Sigmoid colon (tissue), 7 donors: Measurements from ENCODE around the gene PHKG2. TPM values are rescaled to one million over a fixed set of nuclear protein-coding genes. Genes with fewer than 3 reads are reported as not detected.
A peak's percentile ranks its signal among the peaks of the same experiment; 100 is the strongest.

Experiments used
- DNase-seq: peaks from one replicate; pipeline ENCODE4 v3.0.0-alpha.2; 2019
- H3K27ac ChIP-seq, 4 donors: fragments of 200-600 bp; sonication (generic); one replicate each; pipeline ENCODE4 v1.5.1; 2016 to 2019; ENCODE audit warnings: mild to moderate bottlenecking in 1 of 4
- H3K27me3 ChIP-seq, 3 donors: fragments of 200-600 bp; sonication (generic); one replicate each; pipeline ENCODE4 v1.5.1; 2019; ENCODE audit warnings: mild to moderate bottlenecking in 1 of 3
- H3K36me3 ChIP-seq, 4 donors: fragments of 200-600 bp; sonication (generic); one replicate each; pipeline ENCODE4 v1.5.1; 2016 to 2019
- H3K4me1 ChIP-seq, 4 donors: fragments of 200-600 bp; sonication (generic); one replicate each; pipeline ENCODE4 v1.5.1; 2017 to 2019
- H3K4me3 ChIP-seq, 4 donors: fragments of 200-600 bp; sonication (generic); one replicate each; pipeline ENCODE4 v1.5.1; 2017 to 2019; ENCODE audit warnings: mild to moderate bottlenecking in 2 of 4, moderate library complexity in 1 of 4
- H3K9me3 ChIP-seq, 4 donors: fragments of 200-600 bp in 3 of 4; sonication (generic) in 3 of 4; one replicate each; pipeline versions ENCODE4 v1.5.1 to v1.6.1; 2013 to 2019
- EP300 ChIP-seq, 4 donors: sonication (generic); formaldehyde crosslinking; IDR thresholded peaks; one replicate each; pipeline ENCODE4 v1.6.1; 2017; ENCODE audit warnings: antibody characterized with exemption in 4 of 4
- POLR2A ChIP-seq, 2 donors: fragments of 450-650 bp; IDR thresholded peaks; one replicate each; pipeline ENCODE4 v1.6.1; 2016; ENCODE audit warnings: antibody characterized with exemption in 2 of 2, mild to moderate bottlenecking in 2 of 2, moderate library complexity in 2 of 2
- POLR2AphosphoS5 ChIP-seq, 4 donors: sonication (generic); formaldehyde crosslinking; IDR thresholded peaks; one replicate each; pipeline ENCODE4 v1.6.1; 2017; ENCODE audit warnings: antibody characterized with exemption in 4 of 4
- WGBS, 2 donors: extraction: QIAGEN DNeasy Blood & Tissue Kit; methylation state at CpG; one replicate each; pipeline ENCODE4 v1.1.7; 2013; 5-methylcytosine and 5-hydroxymethylcytosine counted together
- intact Hi-C: fragments of 100-400 bp; cut with DNase I; formaldehyde crosslinking; loops from one replicate; pipeline ENCODE4 v1.15.1; 2023
- polyA plus RNA-seq, 3 donors: library from polyadenylated mRNA; stranded (reverse); fragments of 200-250 nt; gene quantifications; one replicate each; pipeline ENCODE4 v1.2.3, GENCODE V29; 2013
- total RNA-seq, 4 donors: library from RNA; depleted of rRNA; stranded (reverse); fragments of >200 nt; gene quantifications; one replicate each; pipeline ENCODE4 v1.1.0, GENCODE V29; 2016
- TF ChIP-seq, protein P1 (sequence below), 4 experiments: fragments of 450-650 bp in 3 of 4; fragments of 200-600 bp in 1 of 4; IDR thresholded peaks; one replicate each; pipeline ENCODE4 v1.5.1; 2016 to 2019; ENCODE audit warnings: antibody characterized with exemption in 4 of 4, mild to moderate bottlenecking in 3 of 4, moderate library complexity in 2 of 4
- donor health status: healthy with polysubstance abuse.
- donor health status: Bipolar disorder and iron deficiency.
- donor health status: healthy.

Gene PHKG2
- total and polyA plus RNA-seq, 7 donors: 19.2 to 45.0 (median 23.8) TPM

DNA sequence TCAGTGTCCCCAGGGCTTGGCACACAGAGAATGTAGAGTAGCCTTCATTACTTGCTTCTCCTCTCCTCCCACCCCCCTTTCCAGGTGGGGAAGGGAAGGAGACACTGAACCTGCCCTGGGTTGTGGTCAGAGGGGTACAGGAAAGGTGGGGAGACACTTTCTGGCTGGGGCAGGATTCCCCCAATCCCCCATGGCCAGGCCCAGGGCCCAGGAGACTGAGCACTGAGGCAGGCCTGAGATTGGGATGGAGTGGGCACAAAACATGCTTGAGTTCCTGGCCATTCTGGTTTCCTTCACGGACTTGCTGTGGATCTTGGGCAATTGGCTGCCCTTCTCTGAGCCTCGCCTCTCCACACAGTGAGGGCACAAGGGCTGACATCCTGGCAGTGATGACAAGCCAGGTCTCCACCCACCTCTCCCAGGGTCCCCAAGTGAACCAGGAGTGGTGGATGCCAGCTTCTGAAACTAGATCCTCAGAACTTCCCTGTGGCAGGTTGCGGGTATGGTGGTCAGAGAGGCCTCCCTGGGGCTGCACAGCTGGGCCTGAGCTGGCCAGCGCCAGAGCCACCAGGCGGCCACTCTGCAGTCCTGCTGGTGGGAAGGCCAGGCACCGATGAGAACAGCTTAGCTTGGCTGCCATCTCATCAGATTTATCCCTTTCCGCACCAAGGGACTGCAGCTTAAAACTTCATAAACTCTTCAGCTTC is 29.5 kb downstream of the PHKG2 start:
- Histone ChIP-seq H3K27me3 (no peaks in the 10 kb centered on the region), H3K36me3 (peaks cover 15 to 33% (median 24%) of the 10 kb centered on the region in 4 donors), H3K9me3 (no peaks in the 10 kb centered on the region), H3K4me3 (no peak overlapping the region), H3K4me1 (peaks cover 0 to 28% (median 23%) of the 10 kb centered on the region in 4 donors), H3K27ac (peak overlapping the region in 3 of 4 donors; percentile 26 to 91 (median 87))
- peak in 1 of 4 donors; percentile 7 for TF ChIP-seq POLR2AphosphoS5 (IDR thresholded peaks at IDR 0.05)
- TF ChIP-seq POLR2A (IDR thresholded peaks at IDR 0.05): no peak
- 85 to 93% methylated on average over 7 of the region's 7 CpGs for WGBS, 2 donors
- no peak for DNase-seq
- intact Hi-C loops: no loop called here

DNA sequence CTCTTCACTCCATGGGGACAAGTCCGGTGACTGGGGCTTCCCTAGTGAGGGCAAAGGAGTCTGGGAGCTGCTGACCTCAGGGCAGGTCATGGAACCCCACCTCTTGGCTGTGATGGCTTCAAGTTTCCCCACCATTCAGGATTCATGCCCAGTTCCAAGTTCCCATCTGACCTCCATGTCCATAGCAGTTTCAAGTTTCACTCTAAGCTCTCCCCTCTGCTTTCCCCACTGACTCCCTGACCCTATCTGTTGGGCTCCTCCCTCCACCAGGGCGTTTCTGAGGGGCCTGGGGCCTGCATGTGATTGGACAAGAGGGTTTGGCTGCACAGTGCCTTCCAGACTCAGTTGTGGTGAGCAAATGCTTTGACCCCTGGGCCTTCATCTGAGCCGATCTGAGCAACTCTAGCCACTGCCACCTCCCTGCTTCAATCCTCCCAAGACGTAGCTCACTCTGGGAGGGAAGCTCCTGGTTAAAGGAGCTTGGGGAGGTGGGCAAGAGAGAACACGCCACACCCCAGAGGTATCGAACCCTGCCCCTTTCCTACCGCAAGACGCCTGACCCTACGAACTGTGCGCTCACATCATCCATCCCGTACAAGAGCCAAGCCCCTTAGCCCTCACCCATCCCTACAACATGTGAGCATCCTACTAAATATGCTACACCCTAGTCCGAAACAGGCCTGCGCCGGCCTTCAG is 30.5 kb downstream of the PHKG2 start:
- H3K9me3 ChIP-seq: no peaks in the 10 kb centered on the region
- H3K36me3 ChIP-seq: peaks cover 23 to 33% (median 25%) of the 10 kb centered on the region in 4 donors
- 87 to 88% methylated on average over 14 of the region's 14 CpGs for WGBS, 2 donors
- intact Hi-C loops: no loop called here
- TF ChIP-seq POLR2A (IDR thresholded peaks at IDR 0.05): no peak
- TF ChIP-seq EP300 (IDR thresholded peaks at IDR 0.05): no peak
- TF ChIP-seq POLR2AphosphoS5 (IDR thresholded peaks at IDR 0.05): no peak
- TF ChIP-seq, protein P1, sequence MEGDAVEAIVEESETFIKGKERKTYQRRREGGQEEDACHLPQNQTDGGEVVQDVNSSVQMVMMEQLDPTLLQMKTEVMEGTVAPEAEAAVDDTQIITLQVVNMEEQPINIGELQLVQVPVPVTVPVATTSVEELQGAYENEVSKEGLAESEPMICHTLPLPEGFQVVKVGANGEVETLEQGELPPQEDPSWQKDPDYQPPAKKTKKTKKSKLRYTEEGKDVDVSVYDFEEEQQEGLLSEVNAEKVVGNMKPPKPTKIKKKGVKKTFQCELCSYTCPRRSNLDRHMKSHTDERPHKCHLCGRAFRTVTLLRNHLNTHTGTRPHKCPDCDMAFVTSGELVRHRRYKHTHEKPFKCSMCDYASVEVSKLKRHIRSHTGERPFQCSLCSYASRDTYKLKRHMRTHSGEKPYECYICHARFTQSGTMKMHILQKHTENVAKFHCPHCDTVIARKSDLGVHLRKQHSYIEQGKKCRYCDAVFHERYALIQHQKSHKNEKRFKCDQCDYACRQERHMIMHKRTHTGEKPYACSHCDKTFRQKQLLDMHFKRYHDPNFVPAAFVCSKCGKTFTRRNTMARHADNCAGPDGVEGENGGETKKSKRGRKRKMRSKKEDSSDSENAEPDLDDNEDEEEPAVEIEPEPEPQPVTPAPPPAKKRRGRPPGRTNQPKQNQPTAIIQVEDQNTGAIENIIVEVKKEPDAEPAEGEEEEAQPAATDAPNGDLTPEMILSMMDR (IDR thresholded peaks at IDR 0.05): no peak
- H3K4me3 ChIP-seq: no peak overlapping the region
- H3K27ac ChIP-seq: peak overlapping the region in 2 of 4 donors; percentile 20 to 26
- H3K27me3 ChIP-seq: no peaks in the 10 kb centered on the region
- no peak for DNase-seq
- peaks cover 0 to 28% (median 23%) of the 10 kb centered on the region in 4 donors for H3K4me1 ChIP-seq

DNA sequence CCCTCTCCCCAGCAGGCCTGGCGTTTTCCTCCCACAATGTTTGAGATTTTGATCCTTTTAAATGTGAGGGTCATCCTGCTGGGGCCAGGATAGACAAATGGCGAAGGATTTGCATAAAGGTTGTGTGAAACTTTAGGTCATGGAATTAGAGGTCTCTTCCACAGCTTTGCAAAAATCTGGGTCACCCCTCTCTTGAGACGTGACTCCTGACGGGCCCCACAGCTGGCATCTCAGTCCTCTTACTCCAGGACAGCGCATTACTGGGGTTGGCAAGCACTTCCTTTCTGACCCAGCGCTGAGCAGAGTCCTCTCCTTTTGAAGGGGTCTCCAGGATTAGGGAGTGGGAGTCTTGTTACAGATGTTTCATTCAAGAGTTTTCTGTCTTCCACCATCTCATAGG is 31.4 kb downstream of the PHKG2 start:
- no peak for DNase-seq
- TF ChIP-seq POLR2AphosphoS5 (IDR thresholded peaks at IDR 0.05): no peak
- TF ChIP-seq EP300 (IDR thresholded peaks at IDR 0.05): no peak
- TF ChIP-seq POLR2A (IDR thresholded peaks at IDR 0.05): no peak
- TF ChIP-seq, protein P1 (IDR thresholded peaks at IDR 0.05): no peak
- Histone ChIP-seq H3K36me3 (peaks cover 21 to 34% (median 23%) of the 10 kb centered on the region in 4 donors), H3K4me3 (no peak overlapping the region), H3K4me1 (peaks cover 0 to 23% (median 19%) of the 10 kb centered on the region in 4 donors), H3K27ac (no peak overlapping the region), H3K27me3 (no peaks in the 10 kb centered on the region), H3K9me3 (no peaks in the 10 kb centered on the region)
- intact Hi-C loops: no loop called here
- 91 to 94% methylated on average over 6 of the region's 6 CpGs for WGBS, 2 donors

DNA sequence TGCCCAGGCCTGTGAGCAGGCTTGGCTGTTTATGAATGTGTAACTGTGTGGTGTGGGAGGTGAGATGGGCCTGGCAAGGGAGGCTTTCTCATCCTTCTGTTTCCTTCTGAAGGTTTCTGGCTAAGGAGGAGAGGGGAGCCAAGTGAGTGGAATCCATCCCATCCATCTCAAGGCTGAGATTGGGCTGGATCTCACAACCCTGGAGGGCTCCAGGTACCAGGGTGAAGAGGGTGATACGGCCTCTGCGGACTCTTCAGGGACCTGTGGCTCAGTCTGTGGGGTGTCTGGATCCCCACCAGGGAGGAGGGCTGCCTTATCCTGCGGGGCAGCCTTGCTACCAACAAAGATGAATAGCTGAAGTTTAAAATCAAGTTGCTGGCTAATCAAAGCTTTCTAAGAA is 31.8 kb downstream of the PHKG2 start:
- H3K4me3 ChIP-seq: no peak overlapping the region
- TF ChIP-seq, protein P1 (IDR thresholded peaks at IDR 0.05): no peak
- no peak for TF ChIP-seq EP300 (IDR thresholded peaks at IDR 0.05)
- no peak for TF ChIP-seq POLR2A (IDR thresholded peaks at IDR 0.05)
- TF ChIP-seq POLR2AphosphoS5 (IDR thresholded peaks at IDR 0.05): no peak
- H3K4me1 ChIP-seq: peaks cover 0 to 21% (median 16%) of the 10 kb centered on the region in 4 donors
- peaks cover 21 to 34% (median 23%) of the 10 kb centered on the region in 4 donors for H3K36me3 ChIP-seq
- 90 to 94% methylated on average over 3 of the region's 3 CpGs for WGBS, 2 donors
- H3K27ac ChIP-seq: no peak overlapping the region
- H3K27me3 ChIP-seq: no peaks in the 10 kb centered on the region
- no peaks in the 10 kb centered on the region for H3K9me3 ChIP-seq
- no peak for DNase-seq
- intact Hi-C loops: no loop called here

DNA sequence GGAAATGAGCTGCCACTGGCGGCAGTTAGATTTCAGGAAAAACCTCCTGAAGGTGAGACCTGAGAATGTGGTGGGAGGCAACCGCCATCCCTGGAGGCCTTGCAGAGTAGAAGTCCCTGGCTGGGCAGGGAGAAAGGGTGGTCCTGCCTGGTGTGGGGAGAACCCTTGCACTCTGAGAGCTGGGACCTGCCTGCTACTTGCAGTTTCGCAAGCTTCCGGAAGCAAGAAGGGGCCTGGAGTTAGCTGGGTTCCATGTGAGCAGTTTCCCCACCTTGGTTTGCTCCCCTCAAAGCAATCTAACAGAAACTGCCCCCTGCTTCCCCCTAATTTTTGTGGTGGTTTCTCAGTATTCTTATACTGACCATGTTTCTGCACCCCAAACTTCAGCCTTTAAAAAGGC is 32.3 kb downstream of the PHKG2 start:
- intact Hi-C loops: no loop called here
- TF ChIP-seq, protein P1 (IDR thresholded peaks at IDR 0.05): no peak
- TF ChIP-seq POLR2A (IDR thresholded peaks at IDR 0.05): no peak
- no peak for TF ChIP-seq EP300 (IDR thresholded peaks at IDR 0.05)
- no peak for TF ChIP-seq POLR2AphosphoS5 (IDR thresholded peaks at IDR 0.05)
- Histone ChIP-seq H3K4me1 (peaks cover 0 to 23% (median 20%) of the 10 kb centered on the region in 4 donors), H3K4me3 (no peak overlapping the region), H3K27me3 (no peaks in the 10 kb centered on the region), H3K9me3 (no peaks in the 10 kb centered on the region), H3K27ac (no peak overlapping the region), H3K36me3 (peaks cover 21 to 34% (median 23%) of the 10 kb centered on the region in 4 donors)
- DNase-seq: no peak
- WGBS, 2 donors: 87 to 89% methylated on average over 4 of the region's 4 CpGs
